Kidney tubule cell (primary cell): ENCODE measurements around the gene KATNIP.

Experiments
- DNase-seq: peaks from one replicate; pipeline ENCODE4 v3.0.0-alpha.2; 2018; ENCODE audit warnings: low spot score

The KATNIP gene

DNA sequence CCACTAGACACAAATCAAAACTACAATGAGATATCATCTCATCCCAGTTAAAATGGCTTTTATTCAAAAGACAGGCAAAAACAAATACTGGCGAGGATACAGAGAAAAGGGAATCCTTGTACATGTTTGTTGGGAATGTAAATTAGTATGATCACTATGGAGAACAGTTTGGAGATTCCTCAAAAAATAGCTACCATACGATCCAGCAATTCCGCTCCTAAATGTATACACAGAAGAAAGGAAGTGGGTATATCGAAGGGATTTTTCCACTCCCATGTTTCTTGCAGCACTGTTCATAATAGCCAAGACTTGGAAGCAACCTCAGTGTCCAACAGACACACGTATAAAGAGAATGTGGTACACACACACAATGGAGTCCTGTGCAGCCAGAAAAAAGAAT, 35.3 kb downstream of the KATNIP start:
- DNase-seq, result no peak

DNA sequence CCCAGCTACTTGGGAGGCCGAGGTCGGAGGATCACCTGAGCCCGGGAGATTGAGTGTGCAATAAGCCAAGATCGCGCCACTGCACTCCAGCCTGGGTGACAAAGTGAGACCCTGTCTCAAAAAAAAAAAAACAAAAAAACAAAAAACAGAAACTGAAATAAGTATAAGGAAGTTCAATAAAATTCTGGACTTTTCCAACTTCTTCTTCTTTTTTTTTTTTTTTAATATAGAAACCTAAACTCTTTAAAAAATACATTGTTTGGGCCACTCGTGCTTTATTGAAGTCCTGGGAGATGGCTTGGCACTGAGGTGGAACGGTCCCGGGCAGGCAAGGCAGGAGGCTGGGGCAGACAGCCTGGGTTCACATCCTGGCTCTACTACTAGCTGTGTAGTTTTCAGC, 36.8 kb downstream of the KATNIP start:
- DNase-seq, result no peak

DNA sequence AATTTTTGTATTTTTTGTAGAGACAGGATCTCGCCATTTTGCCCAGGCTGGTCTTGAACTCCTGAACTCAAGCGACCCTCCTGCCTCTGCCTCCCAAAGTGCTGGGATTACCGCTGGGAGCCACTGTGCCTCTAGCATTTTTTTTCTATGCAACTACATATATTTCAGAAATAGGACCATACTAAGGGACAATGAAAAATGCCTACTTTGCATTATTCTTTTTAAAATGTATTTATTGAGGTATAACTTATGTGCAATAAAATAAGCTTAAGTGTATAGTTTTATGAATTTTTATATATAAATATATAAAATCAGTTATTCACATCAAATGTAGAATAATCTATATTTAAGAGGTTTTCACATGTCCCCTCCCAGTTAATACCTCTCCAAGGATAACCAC, 38.1 kb downstream of the KATNIP start:
- DNase-seq, result no peak

DNA sequence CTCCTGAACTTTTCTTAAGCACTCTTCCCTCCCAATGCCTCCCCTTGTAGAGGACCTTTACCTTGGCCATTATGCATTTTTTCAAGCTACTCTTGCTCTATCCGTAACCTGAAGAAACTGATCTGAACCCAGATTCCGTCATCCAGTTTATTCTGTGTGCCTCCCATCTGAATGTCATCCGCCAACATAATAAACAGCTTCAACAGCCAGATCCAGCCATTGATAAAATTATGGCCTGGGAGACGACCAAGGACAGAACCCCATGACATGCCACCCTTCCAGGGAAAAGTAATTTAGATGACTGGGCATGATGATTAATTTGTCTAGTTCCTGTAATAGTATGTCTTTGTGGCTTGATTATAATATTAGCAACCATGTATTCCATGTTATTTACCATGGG, 41.9 kb downstream of the KATNIP start:
- no peak for DNase-seq

DNA sequence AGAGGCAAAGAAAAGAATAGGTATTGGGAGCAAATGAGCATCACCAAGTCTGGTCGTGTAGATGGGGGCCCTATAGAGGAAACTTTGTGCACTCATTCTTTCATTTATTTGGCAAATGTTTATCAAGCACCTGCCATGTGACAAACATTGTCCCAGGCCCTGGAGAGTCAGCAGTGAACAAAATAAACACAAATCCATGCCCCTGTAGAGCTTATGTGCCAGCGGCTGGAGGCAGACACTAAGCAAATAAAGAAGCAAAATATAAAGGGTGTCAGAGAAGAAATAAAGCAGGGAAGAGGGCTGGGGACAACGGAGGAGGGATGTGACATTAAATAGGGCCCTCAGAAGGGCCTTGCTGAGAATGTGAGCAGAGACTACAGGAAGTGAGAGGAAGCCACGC, 45.5 kb downstream of the KATNIP start:
- no peak for DNase-seq

DNA sequence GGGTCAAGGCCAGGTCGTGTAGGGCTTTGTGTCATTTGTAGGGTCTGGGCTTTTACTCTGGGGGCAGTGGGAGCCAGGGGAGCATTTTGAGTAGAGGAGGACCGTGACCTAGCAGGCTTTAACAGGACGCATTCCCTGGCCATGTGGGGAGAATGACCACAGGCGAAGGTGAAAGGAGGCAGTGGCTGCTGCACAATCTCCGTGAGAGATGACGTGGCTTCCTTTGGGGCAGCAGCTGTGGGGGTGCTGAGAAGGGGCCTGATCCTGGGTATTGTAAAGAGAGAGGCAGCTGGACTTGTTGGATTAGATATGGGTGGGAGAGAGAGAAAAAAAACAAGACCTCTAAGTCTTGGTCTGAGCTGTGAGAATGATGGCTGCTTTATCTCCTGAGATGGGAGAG, 46.0 kb downstream of the KATNIP start:
- DNase-seq, result no peak

DNA sequence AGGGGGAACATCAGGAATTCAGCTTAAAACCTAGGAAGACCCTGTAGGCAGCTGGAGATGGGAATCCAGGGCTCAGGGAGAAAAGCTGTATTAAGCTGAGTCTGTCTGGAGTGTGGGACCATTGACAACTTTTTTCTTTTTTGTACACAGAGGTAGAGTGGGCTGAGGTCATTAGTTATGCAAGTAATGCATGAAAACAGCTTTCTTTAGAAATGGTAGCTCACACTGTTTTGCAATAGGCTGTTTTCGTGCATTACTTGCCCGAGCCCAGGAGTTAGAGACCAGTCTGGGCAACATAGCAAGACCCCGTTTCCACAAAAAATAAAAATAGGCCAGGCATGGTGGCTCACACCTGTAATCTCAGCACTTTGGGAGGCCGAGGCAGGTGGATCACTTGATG, 46.5 kb downstream of the KATNIP start:
- no peak for DNase-seq

DNA sequence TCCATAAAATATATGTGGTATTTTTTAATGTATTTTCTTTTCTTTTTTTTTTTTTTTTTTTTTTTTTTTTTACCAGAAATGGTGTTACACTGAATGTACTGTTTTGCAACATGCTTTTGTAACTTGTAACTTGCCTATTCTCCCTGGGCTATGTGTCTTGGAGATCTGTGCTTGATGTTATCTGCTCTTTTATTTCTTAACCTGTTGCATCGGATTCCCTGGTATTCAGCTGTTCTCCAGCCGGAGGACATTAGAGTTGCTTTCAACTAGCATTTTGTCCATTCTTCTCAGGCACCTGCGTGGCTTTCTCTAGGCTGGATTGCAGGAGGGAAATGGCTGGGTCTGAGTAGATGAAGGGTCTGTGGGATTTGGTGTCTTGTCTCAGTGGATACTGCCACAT, 47.4 kb downstream of the KATNIP start:
- no peak for DNase-seq

DNA sequence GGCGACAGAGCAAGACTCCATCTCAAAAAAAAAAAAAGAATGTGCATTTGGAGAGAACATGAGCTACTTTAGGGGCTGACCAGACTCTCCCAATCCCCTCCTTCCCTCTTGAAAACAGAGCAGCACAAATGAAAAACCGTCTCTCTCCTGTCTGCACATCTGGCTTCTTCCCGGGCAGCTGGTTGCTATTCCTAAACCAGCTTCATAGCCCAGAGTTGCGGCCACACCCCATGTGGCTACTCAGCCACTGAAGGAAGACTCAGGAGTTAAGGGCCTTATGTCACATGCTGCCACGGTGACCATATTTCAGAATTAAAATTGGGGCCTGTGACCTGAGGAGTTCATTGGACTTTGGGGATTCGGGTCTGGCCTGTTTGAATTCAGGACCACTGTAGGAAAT, 48.3 kb downstream of the KATNIP start:
- no peak for DNase-seq

DNA sequence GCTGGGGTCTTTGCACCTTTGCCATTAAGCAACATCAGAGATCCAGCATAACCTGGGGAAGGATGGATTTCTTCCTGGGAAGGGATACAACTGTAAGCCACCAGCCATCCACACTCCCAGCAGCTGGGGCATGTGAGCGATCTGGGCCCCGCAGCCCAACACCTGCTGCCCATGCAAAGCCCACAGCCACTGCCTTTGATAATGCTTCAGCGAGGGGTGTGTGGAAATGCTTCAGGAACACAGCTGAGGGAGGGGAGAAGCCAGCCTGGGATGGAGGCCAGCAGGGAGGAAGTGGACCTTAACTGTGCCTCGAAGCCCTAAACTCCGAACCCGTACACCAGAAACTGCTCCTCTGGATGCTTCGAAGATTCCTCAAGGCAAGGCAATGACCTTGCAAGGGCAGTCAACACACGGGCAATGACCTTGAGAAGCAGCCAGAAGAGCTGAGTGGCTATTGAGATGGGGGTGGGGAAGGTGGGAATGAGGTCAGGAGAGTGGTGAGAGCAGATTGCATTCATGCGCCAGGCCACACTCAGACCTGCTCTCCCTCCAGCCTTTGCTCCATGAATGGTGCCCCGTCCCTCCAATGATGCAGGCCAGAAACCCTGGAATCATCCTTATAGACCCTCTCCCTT, 49.1 kb downstream of the KATNIP start:
- no peak for DNase-seq

DNA sequence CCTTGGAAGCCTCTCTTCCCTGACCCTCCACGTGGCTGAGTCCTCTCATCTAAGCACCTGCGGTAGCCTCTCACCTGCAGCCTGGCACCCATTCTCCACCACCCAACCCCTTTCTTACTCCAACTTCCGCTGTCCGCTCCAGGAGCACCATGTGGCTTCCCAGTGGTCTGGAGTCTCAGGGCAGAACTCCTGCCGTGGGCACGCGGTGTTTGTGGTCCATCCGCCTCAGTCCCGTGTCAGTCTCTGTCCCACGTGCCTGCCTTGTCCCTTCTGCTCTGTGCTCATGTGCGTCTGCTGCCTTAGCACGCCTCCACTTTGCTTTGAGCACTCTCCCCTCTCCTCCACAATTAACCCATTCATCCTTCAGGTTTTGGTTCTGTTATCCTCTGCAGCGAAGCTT, 49.7 kb downstream of the KATNIP start:
- DNase-seq, result no peak
